Measurements from ENCODE around the gene KIF24. TPM values are rescaled to one million over a fixed set of nuclear protein-coding genes. Genes with fewer than 3 reads are reported as not detected.

The KIF24 gene
- total and polyA plus RNA-seq, 2 of the 4 experiments (the other 2 are of a cell fraction), result 1.4 to 3.0 TPM

DNA sequence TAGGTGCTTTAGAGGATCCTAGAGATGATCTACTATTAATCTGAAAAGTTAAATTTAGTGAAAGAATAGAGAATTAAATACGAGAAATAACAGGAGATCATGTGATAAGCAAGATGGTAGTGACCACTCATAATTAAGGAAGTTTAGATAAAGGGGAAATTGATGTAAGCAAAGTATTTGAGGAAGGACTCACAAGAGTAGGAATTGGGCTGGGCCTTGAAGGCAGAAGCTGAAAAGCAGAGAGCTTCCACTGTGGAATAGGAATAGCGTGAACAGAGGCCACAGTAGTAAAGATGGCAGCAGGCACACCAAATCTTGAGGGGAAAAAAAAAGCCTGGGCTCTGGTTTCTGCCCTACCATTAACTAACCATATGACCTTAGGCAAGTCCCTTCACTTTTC is 38.0 kb downstream of the KIF24 start:
- intact Hi-C loops (cut with micrococcal nuclease), result no loop called here
- in situ Hi-C loops (cut with MboI; ENCODE audit: low sequenced_read_pairs), result no loop called here
- no peak overlapping the region for H3K27ac ChIP-seq (ENCODE audit: insufficient read depth, low read length)
- no peak overlapping the region for H2BK120ac ChIP-seq (ENCODE audit: low read depth, low read length)
- no peak overlapping the region for H4K5ac ChIP-seq (ENCODE audit: low read depth, low read length)
- no peaks in the 10 kb centered on the region for H3K4me1 ChIP-seq (ENCODE audit: control insufficient read depth, insufficient read depth, low read length)
- H2AFZ ChIP-seq (replicated peaks; ENCODE audit: low read length, poor library complexity), result no peak overlapping the region
- no peak for DNase-seq
- no peak overlapping the region for H3K4ac ChIP-seq (ENCODE audit: low read depth, low read length)
- H3K9me3 ChIP-seq (ENCODE audit: control insufficient read depth, insufficient read depth, low read length), result no peaks in the 10 kb centered on the region
- H3K9me1 ChIP-seq (ENCODE audit: insufficient read depth, low read length), result no peaks in the 10 kb centered on the region
- no peak overlapping the region for H3K14ac ChIP-seq (replicated peaks; ENCODE audit: low read depth, low read length)
- 100% methylated on average over 1 of the region's 2 CpGs; no CpG with 5 or more reads in 1 of the 2 experiments for WGBS, 2 experiments (ENCODE audit: extremely low coverage in 2 of 2, insufficient read length in 1 of 2)
- no peak overlapping the region for H2AK5ac ChIP-seq (ENCODE audit: low read depth, low read length)
- no peaks in the 10 kb centered on the region for H3K36me3 ChIP-seq (ENCODE audit: control insufficient read depth, insufficient read depth, low read length)
- no peak overlapping the region for H3K56ac ChIP-seq (ENCODE audit: extremely low read depth, insufficient read depth, low read length)
- H4K91ac ChIP-seq (ENCODE audit: insufficient read depth, low read depth, low read length), result no peak overlapping the region
- H2BK5ac ChIP-seq (ENCODE audit: low read depth, low read length, poor library complexity, severe bottlenecking), result no peak overlapping the region
- no peak overlapping the region for H3K18ac ChIP-seq (ENCODE audit: low read depth, low read length)
- H2AK9ac ChIP-seq (replicated peaks; ENCODE audit: low read depth, low read length, poor library complexity), result no peak overlapping the region
- CTCF ChIA-PET, result no interaction called here
- H4K20me1 ChIP-seq (ENCODE audit: insufficient read depth, low read length), result no peaks in the 10 kb centered on the region
- ATAC-seq (ENCODE audit: low read depth), result no peak
- no TSS peak for BruUV-seq (replicated peaks)
- H2BK15ac ChIP-seq (ENCODE audit: low read depth, low read length), result no peak overlapping the region
- TF ChIP-seq RAD21 (IDR thresholded peaks at IDR 0.05; ENCODE audit: low read length) (no peak), BHLHE40 (IDR thresholded peaks at IDR 0.05; ENCODE audit: low read depth, low read length) (no peak), SMC3 (IDR thresholded peaks at IDR 0.05; ENCODE audit: low read depth, low read length) (no peak), FOS (IDR thresholded peaks at IDR 0.05; ENCODE audit: low read depth, low read length) (no peak), POLR2A (IDR thresholded peaks at IDR 0.05; ENCODE audit: low read depth, low read length) (no peak), CHD1 (IDR thresholded peaks at IDR 0.05; ENCODE audit: low read depth, low read length) (no peak), RCOR1 (IDR thresholded peaks at IDR 0.05; ENCODE audit: insufficient replicate concordance, low read length) (no peak), NFE2L2 (IDR thresholded peaks at IDR 0.05; ENCODE audit: low read depth, low read length) (no peak), MXI1 (IDR thresholded peaks at IDR 0.05; ENCODE audit: borderline replicate concordance, low read depth, low read length) (no peak)
- TF ChIP-seq, protein P1, sequence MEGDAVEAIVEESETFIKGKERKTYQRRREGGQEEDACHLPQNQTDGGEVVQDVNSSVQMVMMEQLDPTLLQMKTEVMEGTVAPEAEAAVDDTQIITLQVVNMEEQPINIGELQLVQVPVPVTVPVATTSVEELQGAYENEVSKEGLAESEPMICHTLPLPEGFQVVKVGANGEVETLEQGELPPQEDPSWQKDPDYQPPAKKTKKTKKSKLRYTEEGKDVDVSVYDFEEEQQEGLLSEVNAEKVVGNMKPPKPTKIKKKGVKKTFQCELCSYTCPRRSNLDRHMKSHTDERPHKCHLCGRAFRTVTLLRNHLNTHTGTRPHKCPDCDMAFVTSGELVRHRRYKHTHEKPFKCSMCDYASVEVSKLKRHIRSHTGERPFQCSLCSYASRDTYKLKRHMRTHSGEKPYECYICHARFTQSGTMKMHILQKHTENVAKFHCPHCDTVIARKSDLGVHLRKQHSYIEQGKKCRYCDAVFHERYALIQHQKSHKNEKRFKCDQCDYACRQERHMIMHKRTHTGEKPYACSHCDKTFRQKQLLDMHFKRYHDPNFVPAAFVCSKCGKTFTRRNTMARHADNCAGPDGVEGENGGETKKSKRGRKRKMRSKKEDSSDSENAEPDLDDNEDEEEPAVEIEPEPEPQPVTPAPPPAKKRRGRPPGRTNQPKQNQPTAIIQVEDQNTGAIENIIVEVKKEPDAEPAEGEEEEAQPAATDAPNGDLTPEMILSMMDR (conservative IDR thresholded peaks at IDR 0.05; ENCODE audit: low read depth, low read length), result no peak
- POLR2A ChIA-PET (ENCODE audit: unreplicated experiment), result no interaction called here
- no peak overlapping the region for H3K4me3 ChIP-seq (ENCODE audit: insufficient read depth, low read depth, low read length)
- no peak overlapping the region for H4K8ac ChIP-seq (ENCODE audit: low read depth in 2 of 2, low read length in 2 of 2)
- no peak overlapping the region for H3K9ac ChIP-seq (ENCODE audit: low read depth, low read length)
- dilution Hi-C loops (cut with HindIII; ENCODE audit: low sequenced_read_pairs, unreplicated experiment), result no loop called here
- H3K23ac ChIP-seq (ENCODE audit: low read depth, low read length), result no peak overlapping the region
- no peaks in the 10 kb centered on the region for H3K27me3 ChIP-seq (ENCODE audit: control insufficient read depth, insufficient read depth, low read length)
- no peak overlapping the region for H2BK20ac ChIP-seq (ENCODE audit: low read depth, low read length)
- H3K4me2 ChIP-seq (ENCODE audit: low read depth, low read length), result no peak overlapping the region
- no peaks in the 10 kb centered on the region; a peak in 1 of 4 replicates for H3K79me1 ChIP-seq (ENCODE audit: low read depth in 1 of 2, low read length in 2 of 2)
